Neural progenitor cell (in vitro differentiated cells): ENCODE data around the gene FAM174B. TPM values are rescaled to one million over a fixed set of nuclear protein-coding genes. Genes with fewer than 3 reads are reported as not detected.
A peak's percentile ranks its signal among the peaks of the same experiment; 100 is the strongest.
"Not testable (repeated sequence)": the region's sequence is repeated elsewhere in the genome, so short reads cannot be mapped to it uniquely, and the experiment has no call there.

Source experiments
- DNase-seq: peaks from one replicate; pipeline ENCODE4 v3.0.0-alpha.2; 2016; ENCODE audit warnings: low spot score
- H2AFZ ChIP-seq: fragments of 200-600 bp; sonication (generic); replicated peaks from 2 replicates; pipeline ENCODE4 v1.6.1; 2016; ENCODE audit warnings: antibody characterized with exemption
- H3F3A ChIP-seq: fragments of 200-600 bp; sonication (generic); 2 replicates; pipeline ENCODE4 v1.6.1; 2016; ENCODE audit warnings: antibody characterized with exemption, low read depth
- H3K27ac ChIP-seq: fragments of 200-600 bp; sonication (generic); 2 replicates; pipeline ENCODE4 v1.5.1; 2016; ENCODE audit warnings: mild to moderate bottlenecking
- H3K27me3 ChIP-seq: fragments of 200-600 bp; sonication (generic); 2 replicates; pipeline ENCODE4 v1.6.1; 2016; ENCODE audit warnings: mild to moderate bottlenecking, moderate library complexity
- H3K36me3 ChIP-seq: fragments of 200-600 bp; sonication (generic); 2 replicates; pipeline ENCODE4 v1.5.1; 2016
- H3K4me1 ChIP-seq: fragments of 200-600 bp; sonication (generic); 2 replicates; pipeline ENCODE4 v1.6.1; 2016; ENCODE audit warnings: mixed run types
- H3K4me2 ChIP-seq: fragments of 200-600 bp; sonication (generic); 2 replicates; pipeline ENCODE4 v1.6.1; 2016
- H3K4me3 ChIP-seq: fragments of 200-600 bp; sonication (generic); 2 replicates; pipeline ENCODE4 v1.5.1; 2016
- H3K79me2 ChIP-seq: fragments of 200-600 bp; sonication (generic); 2 replicates; pipeline ENCODE4 v1.6.1; 2016; ENCODE audit warnings: low read depth
- H3K9ac ChIP-seq: fragments of 200-600 bp; sonication (generic); 2 replicates; pipeline ENCODE4 v1.6.1; 2016
- H3K9me3 ChIP-seq: fragments of 200-600 bp; sonication (generic); 2 replicates; pipeline ENCODE4 v1.5.1; 2016; ENCODE audit warnings: low read depth
- H4K20me1 ChIP-seq: fragments of 200-600 bp; sonication (generic); 2 replicates; pipeline ENCODE4 v1.6.1; 2016; ENCODE audit warnings: low read depth
- H3K27ac Mint-ChIP-seq: 3 replicates; pipeline ENCODE4 v1.8.0; 2021; ENCODE audit warnings: mixed read lengths
- H3K27me3 Mint-ChIP-seq: 2 replicates; pipeline ENCODE4 v1.8.0; 2022; ENCODE audit warnings: low read depth, mild to moderate bottlenecking, inconsistent platforms, moderate library complexity, mixed read lengths; ENCODE audit not compliant: insufficient read depth
- H3K36me3 Mint-ChIP-seq: 3 replicates; pipeline ENCODE4 v1.8.0; 2021; ENCODE audit warnings: mixed read lengths
- H3K4me1 Mint-ChIP-seq: 3 replicates; pipeline ENCODE4 v1.8.0; 2021; ENCODE audit warnings: mixed read lengths
- H3K4me3 Mint-ChIP-seq: 3 replicates; pipeline ENCODE4 v1.8.0; 2021; ENCODE audit warnings: mild to moderate bottlenecking, moderate library complexity, mixed read lengths
- H3K9me3 Mint-ChIP-seq: 3 replicates; pipeline ENCODE4 v1.8.0; 2020; ENCODE audit warnings: mixed read lengths
- EZH2 ChIP-seq: fragments of 200-600 bp; sonication (generic); IDR thresholded peaks from 2 replicates; pipeline ENCODE4 v1.6.1; 2017; ENCODE audit warnings: antibody characterized with exemption, mild to moderate bottlenecking, moderate library complexity
- EZH2phosphoT487 ChIP-seq: fragments of 200-600 bp; sonication (generic); IDR thresholded peaks from 2 replicates; pipeline ENCODE4 v1.6.1; 2017; ENCODE audit warnings: antibody characterized with exemption
- total RNA-seq: library from RNA; depleted of rRNA; stranded (reverse); fragments of >200 nt; gene quantifications from 2 replicates; pipeline ENCODE4 v1.2.3, GENCODE V29; 2015; ENCODE audit warnings: low replicate concordance
- TF ChIP-seq, protein P1 (sequence below): fragments of 200-600 bp; sonication (generic); IDR thresholded peaks from 2 replicates; pipeline ENCODE4 v1.5.1; 2017; ENCODE audit warnings: antibody characterized with exemption, mild to moderate bottlenecking

Gene FAM174B
- total RNA-seq, 1 donor from 2014 or later, result 8.6 TPM

DNA sequence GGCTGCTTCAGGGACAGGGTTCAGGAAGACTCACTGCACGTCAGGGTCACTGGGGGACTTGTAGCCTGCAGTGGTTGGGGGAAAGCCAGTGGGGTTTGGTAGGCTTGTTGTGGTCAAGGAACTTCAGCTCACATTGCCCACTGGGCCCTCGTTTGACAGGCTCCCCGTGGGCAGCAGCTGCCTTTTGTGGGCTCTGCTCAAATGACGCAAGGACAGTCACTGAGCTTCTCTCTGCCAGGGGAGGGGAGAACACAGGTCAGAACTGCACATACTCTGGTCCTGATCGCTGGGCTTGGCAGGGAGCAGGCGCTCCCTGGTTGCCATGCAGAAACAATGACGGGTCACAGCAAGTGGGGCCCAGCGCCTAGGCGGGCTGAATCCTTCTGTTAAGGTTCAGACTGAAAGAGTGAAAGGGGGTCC lies 45.5 kb downstream of the FAM174B start:
- no peaks in the 10 kb centered on the region for H3K36me3 ChIP-seq
- peaks cover 12% of the 10 kb centered on the region for H3K27me3 Mint-ChIP-seq
- H3K4me1 Mint-ChIP-seq, result peaks cover 19% of the 10 kb centered on the region
- H3K9me3 ChIP-seq, result no peaks in the 10 kb centered on the region
- H3K79me2 ChIP-seq, result no peaks in the 10 kb centered on the region
- no peak overlapping the region for H3K4me3 Mint-ChIP-seq
- no peak overlapping the region for H3K27ac ChIP-seq
- H3K27me3 ChIP-seq, result no peaks in the 10 kb centered on the region
- no peak overlapping the region for H3K4me2 ChIP-seq
- peak overlapping the region; percentile 83 for H3K27ac Mint-ChIP-seq
- peaks cover 1% of the 10 kb centered on the region for H3K36me3 Mint-ChIP-seq
- peak; percentile 23 for DNase-seq
- H2AFZ ChIP-seq, result no peak overlapping the region
- no peak overlapping the region for H3K4me3 ChIP-seq
- no peaks in the 10 kb centered on the region for H4K20me1 ChIP-seq
- TF ChIP-seq EZH2phosphoT487 (no peak), EZH2 (no peak)
- TF ChIP-seq, protein P1, sequence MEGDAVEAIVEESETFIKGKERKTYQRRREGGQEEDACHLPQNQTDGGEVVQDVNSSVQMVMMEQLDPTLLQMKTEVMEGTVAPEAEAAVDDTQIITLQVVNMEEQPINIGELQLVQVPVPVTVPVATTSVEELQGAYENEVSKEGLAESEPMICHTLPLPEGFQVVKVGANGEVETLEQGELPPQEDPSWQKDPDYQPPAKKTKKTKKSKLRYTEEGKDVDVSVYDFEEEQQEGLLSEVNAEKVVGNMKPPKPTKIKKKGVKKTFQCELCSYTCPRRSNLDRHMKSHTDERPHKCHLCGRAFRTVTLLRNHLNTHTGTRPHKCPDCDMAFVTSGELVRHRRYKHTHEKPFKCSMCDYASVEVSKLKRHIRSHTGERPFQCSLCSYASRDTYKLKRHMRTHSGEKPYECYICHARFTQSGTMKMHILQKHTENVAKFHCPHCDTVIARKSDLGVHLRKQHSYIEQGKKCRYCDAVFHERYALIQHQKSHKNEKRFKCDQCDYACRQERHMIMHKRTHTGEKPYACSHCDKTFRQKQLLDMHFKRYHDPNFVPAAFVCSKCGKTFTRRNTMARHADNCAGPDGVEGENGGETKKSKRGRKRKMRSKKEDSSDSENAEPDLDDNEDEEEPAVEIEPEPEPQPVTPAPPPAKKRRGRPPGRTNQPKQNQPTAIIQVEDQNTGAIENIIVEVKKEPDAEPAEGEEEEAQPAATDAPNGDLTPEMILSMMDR, result no peak
- H3K9ac ChIP-seq, result no peak overlapping the region
- H3K9me3 Mint-ChIP-seq, result peaks cover 14% of the 10 kb centered on the region
- H3K4me1 ChIP-seq, result peaks cover 10% of the 10 kb centered on the region
- H3F3A ChIP-seq, result no peaks in the 10 kb centered on the region

DNA sequence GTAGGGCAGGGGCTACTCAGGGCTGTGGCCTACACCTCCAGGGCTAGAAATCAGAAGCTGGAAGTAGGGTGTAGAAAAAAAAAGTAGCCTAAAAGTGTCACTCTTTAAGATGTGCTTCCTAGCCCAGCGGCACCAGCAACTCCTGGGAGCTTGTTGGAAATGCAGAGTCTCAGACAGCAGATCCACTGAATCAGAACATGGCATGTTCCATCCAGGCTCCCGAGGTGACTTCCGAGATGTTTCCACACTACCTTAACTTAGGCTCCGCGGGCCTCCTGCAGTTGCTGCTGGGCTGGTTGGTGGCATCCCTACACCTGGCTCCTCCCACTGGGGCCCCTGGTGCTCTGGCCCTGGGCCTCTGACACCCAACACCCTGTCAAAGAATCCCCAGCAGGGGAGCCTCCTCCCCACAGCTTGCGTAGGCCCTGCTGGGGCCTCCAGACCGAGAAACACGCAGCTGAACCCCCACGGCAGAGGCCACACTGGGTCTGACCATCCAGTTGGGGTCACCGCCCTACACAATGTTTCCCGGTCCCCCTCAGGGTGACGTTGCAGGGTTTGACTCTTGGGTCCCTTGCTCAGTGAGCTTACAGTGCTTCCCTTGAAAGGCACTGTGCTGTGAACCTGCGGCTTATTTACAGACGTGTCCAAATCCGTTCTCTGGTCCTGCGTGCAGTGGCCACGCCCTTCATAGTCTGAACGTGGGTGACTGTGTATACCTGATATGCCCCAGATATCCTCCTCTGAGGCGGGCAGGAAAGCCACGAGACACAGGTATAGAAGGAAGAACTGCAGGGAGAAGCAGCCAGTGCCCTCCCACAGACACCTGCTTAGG lies 46.5 kb downstream of the FAM174B start:
- no peaks in the 10 kb centered on the region for H3F3A ChIP-seq
- no peaks in the 10 kb centered on the region for H3K79me2 ChIP-seq
- H3K9me3 Mint-ChIP-seq, result peaks cover 20% of the 10 kb centered on the region
- H4K20me1 ChIP-seq, result no peaks in the 10 kb centered on the region
- H3K27me3 ChIP-seq, result no peaks in the 10 kb centered on the region
- TF ChIP-seq EZH2, result no peak
- TF ChIP-seq EZH2phosphoT487, result no peak
- TF ChIP-seq, protein P1, result no peak
- DNase-seq, result no peak
- H3K27me3 Mint-ChIP-seq, result peaks cover 12% of the 10 kb centered on the region
- no peaks in the 10 kb centered on the region for H3K36me3 ChIP-seq
- H2AFZ ChIP-seq, result no peak overlapping the region
- H3K9me3 ChIP-seq, result no peaks in the 10 kb centered on the region
- H3K4me1 Mint-ChIP-seq, result peaks cover 19% of the 10 kb centered on the region
- no peak overlapping the region for H3K4me2 ChIP-seq
- H3K9ac ChIP-seq, result no peak overlapping the region
- H3K4me1 ChIP-seq, result peaks cover 10% of the 10 kb centered on the region
- H3K4me3 Mint-ChIP-seq, result no peak overlapping the region
- no peak overlapping the region for H3K27ac Mint-ChIP-seq
- no peak overlapping the region for H3K4me3 ChIP-seq
- H3K27ac ChIP-seq, result no peak overlapping the region
- peaks cover 3% of the 10 kb centered on the region for H3K36me3 Mint-ChIP-seq

DNA sequence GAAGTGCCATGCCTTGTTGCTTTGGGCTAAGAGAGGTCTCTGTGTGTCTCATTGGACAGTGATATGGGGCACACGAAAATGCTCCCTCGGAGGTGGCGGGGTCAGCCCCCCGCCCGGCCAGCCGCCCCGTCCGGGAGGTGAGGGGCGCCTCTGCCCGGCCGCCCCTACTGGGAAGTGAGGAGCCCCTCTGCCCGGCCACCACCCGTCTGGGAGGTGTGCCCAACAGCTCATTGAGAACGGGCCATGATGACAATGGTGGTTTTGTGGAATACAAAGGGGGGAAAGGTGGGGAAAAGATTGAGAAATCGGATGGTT lies 48.8 kb downstream of the FAM174B start:
- H3K36me3 Mint-ChIP-seq, H3K9ac ChIP-seq, H3K36me3 ChIP-seq, H3K4me3 Mint-ChIP-seq, H3F3A ChIP-seq, H4K20me1 ChIP-seq, H3K4me2 ChIP-seq, H3K4me3 ChIP-seq, H3K9me3 ChIP-seq, H3K27me3 ChIP-seq, H3K79me2 ChIP-seq, H2AFZ ChIP-seq, H3K27ac ChIP-seq, DNase-seq, H3K27ac Mint-ChIP-seq: not testable (repeated sequence)
- peaks cover 19% of the 10 kb centered on the region for H3K4me1 Mint-ChIP-seq
- H3K9me3 Mint-ChIP-seq, result peaks cover 20% of the 10 kb centered on the region
- peaks cover 10% of the 10 kb centered on the region for H3K27me3 Mint-ChIP-seq
- H3K4me1 ChIP-seq, result peaks cover 10% of the 10 kb centered on the region

DNA sequence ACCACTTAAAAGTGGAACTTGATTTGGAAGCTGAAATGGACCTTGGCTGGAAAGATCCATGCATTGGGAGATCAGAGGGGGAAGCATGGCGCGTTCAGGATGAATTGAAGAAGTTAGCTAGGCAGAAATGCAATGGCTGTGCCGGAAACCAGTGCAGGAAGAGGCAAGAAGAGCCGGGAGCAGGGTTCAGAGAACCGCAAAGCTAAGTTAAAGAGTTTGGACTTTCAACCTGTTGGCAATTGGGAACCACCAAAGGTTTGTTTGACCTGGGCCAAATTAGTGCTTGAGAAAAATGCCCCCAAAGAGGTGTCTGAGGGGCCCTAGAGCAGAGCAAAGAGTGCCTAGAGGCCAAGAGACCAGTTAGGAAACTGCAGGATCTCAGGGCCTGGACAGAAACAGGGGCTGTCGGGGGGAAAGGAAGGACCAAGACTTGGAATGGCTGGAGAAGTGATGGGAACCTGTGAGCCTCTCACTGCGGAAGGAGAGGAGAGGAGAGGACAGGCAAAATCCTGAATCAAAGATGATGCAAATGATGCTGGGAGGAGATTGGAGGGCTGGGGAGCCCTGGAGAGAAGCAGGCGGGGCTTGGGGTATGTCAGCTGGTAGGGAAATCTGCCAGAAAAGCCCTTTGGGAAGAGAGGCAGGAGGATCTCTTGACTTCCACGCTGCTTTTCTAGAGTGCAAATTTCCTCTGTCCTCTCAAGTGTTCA lies 49.3 kb downstream of the FAM174B start:
- Histone ChIP-seq H3F3A (no peaks in the 10 kb centered on the region), H4K20me1 (no peaks in the 10 kb centered on the region), H3K27ac (no peak overlapping the region), H3K4me3 (no peak overlapping the region), H3K4me1 (peaks cover 10% of the 10 kb centered on the region), H3K9me3 (no peaks in the 10 kb centered on the region), H2AFZ (no peak overlapping the region), H3K4me2 (no peak overlapping the region), H3K36me3 (no peaks in the 10 kb centered on the region), H3K27me3 (no peaks in the 10 kb centered on the region), H3K9ac (no peak overlapping the region), H3K79me2 (no peaks in the 10 kb centered on the region)
- TF ChIP-seq, protein P1, result no peak
- no peak for TF ChIP-seq EZH2
- TF ChIP-seq EZH2phosphoT487, result no peak
- no peak for DNase-seq
- Mint-ChIP-seq H3K4me1 (peaks cover 19% of the 10 kb centered on the region), H3K9me3 (peaks cover 20% of the 10 kb centered on the region), H3K4me3 (no peak overlapping the region), H3K27ac (peak overlapping the region; percentile 13), H3K36me3 (peaks cover 3% of the 10 kb centered on the region), H3K27me3 (peaks cover 10% of the 10 kb centered on the region)
